ENCODE results near the gene TRIM62. TPM values are rescaled to one million over a fixed set of nuclear protein-coding genes. Genes with fewer than 3 reads are reported as not detected.

The TRIM62 gene
- total RNA-seq, 1 donor from 2014 or later = 78.7 TPM

DNA sequence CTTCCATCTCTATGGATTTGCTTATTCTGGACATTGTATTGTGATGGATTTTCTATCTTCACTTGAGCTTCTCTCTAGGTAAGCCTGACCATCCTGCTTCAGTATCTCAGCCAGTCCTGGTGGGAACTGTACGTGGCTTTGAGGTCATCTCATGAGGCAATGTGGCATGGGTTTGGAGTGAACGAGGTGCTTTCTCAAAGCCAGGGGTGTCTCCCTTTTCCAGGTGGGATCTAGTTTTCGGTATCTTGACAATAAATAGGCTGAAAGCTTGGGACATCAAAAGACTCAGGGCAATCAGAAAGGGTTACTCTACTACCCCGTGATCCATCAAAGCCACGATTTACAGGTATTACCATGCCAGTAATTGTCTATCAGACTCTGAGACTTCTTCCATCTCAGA lies 60.1 kb downstream of the TRIM62 start:
- Mint-ChIP-seq H3K4me1 (ENCODE audit: unreplicated experiment) (peaks cover 7% of the 10 kb centered on the region), H3K36me3 (ENCODE audit: unreplicated experiment) (peaks cover 5% of the 10 kb centered on the region), H3K27me3 (ENCODE audit: unreplicated experiment) (no peaks in the 10 kb centered on the region), H3K4me3 (ENCODE audit: unreplicated experiment) (no peak overlapping the region), H3K9me3 (ENCODE audit: unreplicated experiment) (no peaks in the 10 kb centered on the region), H3K27ac (ENCODE audit: unreplicated experiment) (no peak overlapping the region)
- no peak for TF ChIP-seq CTCF (IDR thresholded peaks at IDR 0.05)
- no peak for DNase-seq (ENCODE audit: extremely low spot score, unreplicated experiment)

GRCh38 chr1:33120436-33121231 lies 61.2 kb downstream of the TRIM62 start:
- Mint-ChIP-seq H3K27ac (ENCODE audit: unreplicated experiment) (no peak overlapping the region), H3K4me3 (ENCODE audit: unreplicated experiment) (no peak overlapping the region), H3K4me1 (ENCODE audit: unreplicated experiment) (peaks cover 1% of the 10 kb centered on the region), H3K27me3 (ENCODE audit: unreplicated experiment) (no peaks in the 10 kb centered on the region), H3K36me3 (ENCODE audit: unreplicated experiment) (peaks cover 4% of the 10 kb centered on the region), H3K9me3 (ENCODE audit: unreplicated experiment) (no peaks in the 10 kb centered on the region)
- DNase-seq (ENCODE audit: extremely low spot score, unreplicated experiment) = no peak
- no peak for TF ChIP-seq CTCF (IDR thresholded peaks at IDR 0.05)

GRCh38 chr1:33119532-33120217 lies 62.2 kb downstream of the TRIM62 start:
- H3K4me1 Mint-ChIP-seq (ENCODE audit: unreplicated experiment) = no peaks in the 10 kb centered on the region
- H3K27ac Mint-ChIP-seq (ENCODE audit: unreplicated experiment) = peak overlapping the region; percentile 24
- no peak for TF ChIP-seq CTCF (IDR thresholded peaks at IDR 0.05)
- no peaks in the 10 kb centered on the region for H3K36me3 Mint-ChIP-seq (ENCODE audit: unreplicated experiment)
- no peaks in the 10 kb centered on the region for H3K27me3 Mint-ChIP-seq (ENCODE audit: unreplicated experiment)
- no peaks in the 10 kb centered on the region for H3K9me3 Mint-ChIP-seq (ENCODE audit: unreplicated experiment)
- no peak overlapping the region for H3K4me3 Mint-ChIP-seq (ENCODE audit: unreplicated experiment)
- no peak for DNase-seq (ENCODE audit: extremely low spot score, unreplicated experiment)

DNA sequence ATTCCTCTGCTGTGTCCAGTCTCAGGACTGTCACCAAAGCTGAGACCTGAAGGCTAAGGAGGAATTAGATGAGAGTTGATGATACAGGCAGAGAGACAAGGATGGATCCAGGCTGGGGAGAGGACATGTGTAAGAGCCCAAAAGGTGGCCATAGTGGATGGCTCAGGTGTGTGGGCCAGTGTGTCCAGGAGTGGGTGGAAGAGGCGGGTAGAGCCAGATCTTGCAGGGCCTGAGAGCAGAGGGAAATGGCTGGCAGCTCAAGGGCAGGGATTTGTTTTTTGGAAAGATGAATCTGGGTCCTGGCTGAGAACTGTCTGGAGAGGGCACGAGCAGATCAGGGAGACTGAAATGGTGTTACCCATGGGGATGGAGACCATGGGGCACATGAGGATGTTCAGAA lies 62.8 kb downstream of the TRIM62 start:
- Mint-ChIP-seq H3K27me3 (ENCODE audit: unreplicated experiment) (no peaks in the 10 kb centered on the region), H3K4me3 (ENCODE audit: unreplicated experiment) (no peak overlapping the region), H3K27ac (ENCODE audit: unreplicated experiment) (peak overlapping the region; percentile 24), H3K9me3 (ENCODE audit: unreplicated experiment) (no peaks in the 10 kb centered on the region), H3K36me3 (ENCODE audit: unreplicated experiment) (no peaks in the 10 kb centered on the region), H3K4me1 (ENCODE audit: unreplicated experiment) (no peaks in the 10 kb centered on the region)
- DNase-seq (ENCODE audit: extremely low spot score, unreplicated experiment) = no peak
- no peak for TF ChIP-seq CTCF (IDR thresholded peaks at IDR 0.05)

DNA sequence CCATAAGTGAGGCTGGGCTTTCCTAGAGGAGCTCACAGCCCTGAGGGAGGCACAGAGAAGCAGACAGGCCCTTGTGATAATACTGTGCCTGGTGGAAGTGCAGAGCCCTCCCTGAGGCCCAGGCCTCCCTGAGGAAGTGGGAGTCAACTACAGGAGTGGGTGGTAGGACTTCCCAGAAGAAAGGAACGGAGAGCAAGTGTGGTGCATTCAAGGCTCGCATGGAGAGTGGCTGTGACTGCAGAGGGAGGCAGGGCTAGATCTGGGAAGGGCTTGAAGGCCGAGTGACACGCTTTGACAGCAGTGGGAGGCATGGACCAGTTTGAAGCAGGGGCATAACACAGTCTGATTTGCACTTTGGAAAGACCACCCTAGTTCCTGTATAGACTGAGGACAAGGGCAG lies 63.6 kb downstream of the TRIM62 start:
- no peaks in the 10 kb centered on the region for H3K36me3 Mint-ChIP-seq (ENCODE audit: unreplicated experiment)
- DNase-seq (ENCODE audit: extremely low spot score, unreplicated experiment) = no peak
- no peak overlapping the region for H3K27ac Mint-ChIP-seq (ENCODE audit: unreplicated experiment)
- H3K4me3 Mint-ChIP-seq (ENCODE audit: unreplicated experiment) = no peak overlapping the region
- H3K4me1 Mint-ChIP-seq (ENCODE audit: unreplicated experiment) = no peaks in the 10 kb centered on the region
- H3K9me3 Mint-ChIP-seq (ENCODE audit: unreplicated experiment) = no peaks in the 10 kb centered on the region
- TF ChIP-seq CTCF (IDR thresholded peaks at IDR 0.05) = no peak
- H3K27me3 Mint-ChIP-seq (ENCODE audit: unreplicated experiment) = no peaks in the 10 kb centered on the region
